GM12872 (cell line): ENCODE results near the gene KPNA3.

Experiments used
- TF ChIP-seq, protein P1 (sequence below): IDR thresholded peaks from 3 replicates; pipeline ENCODE4 v1.5.1; 2011; ENCODE audit warnings: low read depth, mild to moderate bottlenecking, low read length, moderate library complexity; ENCODE audit not compliant: insufficient read depth

KPNA3 gene

DNA sequence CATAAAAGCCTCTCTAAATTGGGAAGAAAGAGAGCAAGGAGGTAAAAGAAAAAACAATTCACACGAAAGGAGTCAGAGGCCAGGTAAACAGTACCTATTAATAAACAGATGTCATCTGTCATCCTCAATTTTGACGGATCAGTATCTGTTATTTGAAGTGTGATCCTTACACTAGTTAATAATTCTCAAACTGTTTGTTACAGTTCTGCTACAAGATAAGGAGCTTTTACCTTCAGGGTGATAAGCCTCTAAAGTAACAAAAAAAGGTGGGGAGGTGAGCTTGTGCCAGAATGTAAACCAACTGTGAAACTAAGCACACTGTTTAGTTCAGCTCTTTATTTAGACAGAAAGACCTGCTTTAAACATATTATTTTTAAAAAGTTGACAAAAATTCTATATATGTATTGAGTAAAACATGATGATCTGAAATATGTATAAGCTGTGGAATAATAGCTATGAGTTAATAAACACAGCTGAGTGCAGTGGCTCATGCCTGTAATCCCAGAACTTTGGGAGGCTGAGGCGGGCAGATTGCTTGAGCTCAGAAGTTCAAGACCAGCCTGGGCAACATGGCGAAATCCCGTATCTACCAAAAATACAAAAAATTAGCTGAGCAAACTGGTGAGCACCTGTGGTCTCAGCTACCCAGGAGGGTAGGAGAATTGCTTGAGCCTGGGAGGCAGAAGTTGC is 52.8 kb downstream of the KPNA3 start:
- TF ChIP-seq, protein P1, sequence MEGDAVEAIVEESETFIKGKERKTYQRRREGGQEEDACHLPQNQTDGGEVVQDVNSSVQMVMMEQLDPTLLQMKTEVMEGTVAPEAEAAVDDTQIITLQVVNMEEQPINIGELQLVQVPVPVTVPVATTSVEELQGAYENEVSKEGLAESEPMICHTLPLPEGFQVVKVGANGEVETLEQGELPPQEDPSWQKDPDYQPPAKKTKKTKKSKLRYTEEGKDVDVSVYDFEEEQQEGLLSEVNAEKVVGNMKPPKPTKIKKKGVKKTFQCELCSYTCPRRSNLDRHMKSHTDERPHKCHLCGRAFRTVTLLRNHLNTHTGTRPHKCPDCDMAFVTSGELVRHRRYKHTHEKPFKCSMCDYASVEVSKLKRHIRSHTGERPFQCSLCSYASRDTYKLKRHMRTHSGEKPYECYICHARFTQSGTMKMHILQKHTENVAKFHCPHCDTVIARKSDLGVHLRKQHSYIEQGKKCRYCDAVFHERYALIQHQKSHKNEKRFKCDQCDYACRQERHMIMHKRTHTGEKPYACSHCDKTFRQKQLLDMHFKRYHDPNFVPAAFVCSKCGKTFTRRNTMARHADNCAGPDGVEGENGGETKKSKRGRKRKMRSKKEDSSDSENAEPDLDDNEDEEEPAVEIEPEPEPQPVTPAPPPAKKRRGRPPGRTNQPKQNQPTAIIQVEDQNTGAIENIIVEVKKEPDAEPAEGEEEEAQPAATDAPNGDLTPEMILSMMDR, result no peak

DNA sequence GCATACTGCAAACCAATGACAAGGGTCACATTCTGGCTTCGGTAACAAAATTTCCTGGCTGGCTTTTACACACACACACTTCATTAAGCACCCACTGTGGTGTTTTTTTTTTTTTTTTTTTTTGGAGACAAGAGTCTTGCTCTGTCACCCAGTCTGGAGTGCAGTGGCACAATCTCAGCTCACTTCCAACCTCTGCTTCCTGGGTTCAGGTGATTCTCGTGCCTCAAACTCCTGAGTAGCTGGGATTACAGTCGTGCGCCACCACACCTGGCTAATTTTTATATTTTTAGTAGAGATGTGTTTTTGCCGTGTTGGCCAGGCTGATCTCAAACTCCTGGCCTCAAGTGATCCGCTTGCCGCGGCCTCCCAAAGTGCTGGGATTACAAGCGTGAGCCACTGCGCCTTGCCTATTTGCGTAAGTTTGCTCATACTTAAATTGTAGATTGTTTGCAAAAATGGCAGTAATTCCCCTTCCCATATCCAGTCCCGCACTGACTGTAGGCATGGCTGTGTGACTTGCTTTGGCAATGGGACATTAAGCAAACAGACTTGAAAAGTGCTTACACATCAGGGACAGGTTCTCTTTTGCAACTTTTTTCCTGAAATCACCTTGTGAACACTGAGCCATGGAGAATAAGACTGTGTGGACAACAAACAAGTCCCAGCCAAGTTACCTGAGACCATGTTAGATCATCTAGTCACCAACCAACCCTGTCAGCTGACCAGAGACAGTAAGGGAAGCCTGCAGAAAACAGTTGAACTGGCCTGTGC is 59.1 kb downstream of the KPNA3 start:
- TF ChIP-seq, protein P1, result no peak

DNA sequence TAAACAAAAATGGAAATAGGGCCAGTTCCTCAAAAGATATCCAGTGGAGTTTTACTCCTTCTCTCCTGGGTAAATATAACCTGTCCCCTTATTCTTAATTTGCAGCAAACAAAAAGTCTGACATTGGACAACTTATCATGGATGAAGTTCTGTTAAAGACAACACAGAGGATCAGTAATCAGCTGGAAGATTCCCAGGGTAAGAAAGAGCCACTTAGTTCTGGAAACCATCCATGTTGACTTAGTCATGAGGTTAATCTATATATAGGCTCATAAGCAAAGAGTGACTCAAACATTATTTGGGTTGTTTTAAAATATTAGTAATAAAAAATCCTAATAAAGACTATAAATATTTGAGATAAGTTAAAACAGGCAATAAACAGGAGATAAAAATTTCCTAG is 60.7 kb downstream of the KPNA3 start:
- TF ChIP-seq, protein P1, result no peak

DNA sequence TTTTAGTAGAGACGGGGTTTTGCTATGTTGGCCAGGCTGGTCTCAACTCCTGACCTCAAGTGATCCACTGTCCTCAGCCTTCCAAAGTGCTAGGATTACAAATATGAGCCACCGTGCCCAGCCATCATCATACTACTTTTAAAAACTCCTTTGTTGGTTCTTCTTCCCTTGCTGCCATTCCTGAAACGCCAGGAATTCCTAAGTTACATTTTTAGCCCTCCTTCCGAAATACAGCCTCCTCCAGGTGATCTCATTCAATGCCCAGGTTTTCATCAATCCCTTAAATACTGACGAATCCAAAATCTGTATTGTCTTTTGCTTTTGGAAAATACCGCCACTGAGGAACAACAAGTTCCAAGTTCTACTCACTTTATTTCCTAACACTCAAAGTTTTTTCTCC is 75.9 kb downstream of the KPNA3 start:
- TF ChIP-seq, protein P1, result no peak

DNA sequence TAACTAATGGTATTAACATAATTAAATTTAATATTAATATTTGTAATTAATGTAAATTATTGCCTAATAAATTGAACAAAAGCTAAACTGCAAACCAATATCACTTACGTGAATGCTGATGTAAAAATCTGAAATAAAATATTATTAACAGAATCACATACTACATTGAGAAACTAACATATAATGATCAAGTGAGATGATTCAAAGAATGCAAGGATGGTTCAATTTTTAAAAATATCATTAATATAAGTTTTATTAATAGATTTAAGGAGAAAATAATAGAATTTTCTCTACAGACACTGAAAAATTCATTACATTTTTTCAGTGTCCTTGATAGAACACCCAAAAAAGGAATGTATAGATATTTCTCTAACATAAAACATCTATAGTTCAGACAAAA is 77.7 kb downstream of the KPNA3 start:
- TF ChIP-seq, protein P1, result no peak

DNA sequence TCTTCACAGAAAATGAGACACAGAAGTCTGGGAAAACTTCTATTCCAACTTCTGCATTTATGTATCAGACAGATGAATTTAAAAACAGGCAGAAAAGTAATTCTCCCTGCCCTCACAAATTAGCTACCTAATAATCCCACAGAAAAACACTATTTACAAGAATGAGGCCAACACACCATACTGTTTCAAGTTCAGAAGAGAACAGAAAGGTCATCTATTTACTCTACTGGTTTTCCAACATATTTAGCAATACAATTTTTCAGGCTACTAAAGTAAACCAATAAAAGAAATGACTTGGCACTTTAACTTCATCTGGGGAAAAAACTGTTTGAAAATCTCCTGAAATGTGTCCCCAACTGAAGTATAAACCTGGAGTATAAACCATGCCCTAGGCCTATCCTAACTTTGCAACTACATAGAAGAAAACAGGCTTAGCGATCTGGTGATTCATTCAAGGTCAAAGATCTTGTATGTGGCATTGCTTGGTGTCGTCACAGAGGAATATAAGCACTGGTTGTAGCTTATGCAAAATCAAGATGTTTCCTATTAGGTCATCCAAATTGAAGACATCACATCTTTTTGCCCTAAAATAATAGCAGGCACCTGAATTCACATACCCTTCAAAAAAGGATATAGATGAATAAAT is 81.1 kb downstream of the KPNA3 start:
- TF ChIP-seq, protein P1, result no peak

DNA sequence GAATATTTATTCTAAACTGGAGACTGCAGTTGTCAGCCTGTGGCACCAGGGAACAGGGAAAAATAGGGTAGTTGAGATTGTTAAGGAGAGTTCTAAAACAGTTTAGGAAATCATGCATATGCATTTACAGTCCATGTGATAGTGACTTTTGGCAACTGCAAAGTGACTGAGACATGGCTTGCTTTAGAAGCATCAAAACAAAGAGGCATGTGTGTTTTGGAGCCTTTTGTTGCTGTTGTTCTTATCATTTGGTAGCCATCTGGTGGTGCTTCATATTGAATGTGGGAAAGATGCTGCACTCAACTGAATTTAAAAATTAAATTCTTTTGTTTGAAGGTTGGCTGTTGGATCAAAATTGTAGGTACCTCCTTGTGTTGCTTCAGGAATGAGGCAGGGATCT is 91.0 kb downstream of the KPNA3 start:
- TF ChIP-seq, protein P1, result no peak
